ENCODE results near the gene KCNJ9. TPM values are rescaled to one million over a fixed set of nuclear protein-coding genes. Genes with fewer than 3 reads are reported as not detected.

KCNJ9 gene
- total RNA-seq, 1 donor from 2014 or later, result not detected

- Histone ChIP-seq H3K9me3 (ENCODE audit: insufficient read depth, low read depth, low read length) (no peaks in the 10 kb centered on the region), H3K79me2 (ENCODE audit: insufficient read depth, low read length) (no peaks in the 10 kb centered on the region), H3K27ac (ENCODE audit: low read depth, low read length) (no peak overlapping the region), H3K36me3 (ENCODE audit: insufficient read depth, low read length) (no peaks in the 10 kb centered on the region), H3K4me3 (ENCODE audit: insufficient read depth, low read depth, low read length) (no peak overlapping the region), H2AFZ (ENCODE audit: low read depth, low read length) (no peak overlapping the region), H3K4me1 (ENCODE audit: insufficient read depth, low read length) (peaks cover 5% of the 10 kb centered on the region), H3K4me2 (ENCODE audit: low read length) (peak overlapping the region; percentile 57), H3K27me3 (ENCODE audit: insufficient read depth, low read length) (peaks cover 25% of the 10 kb centered on the region), H3K9ac (ENCODE audit: low read length) (no peak overlapping the region), H4K20me1 (ENCODE audit: insufficient read depth, low read length) (no peaks in the 10 kb centered on the region)
- FAIRE-seq, result no peak
- Mint-ChIP-seq H3K27ac (ENCODE audit: unreplicated experiment) (no peak overlapping the region), H3K4me3 (ENCODE audit: unreplicated experiment) (peak overlapping the region; percentile 31), H3K9me3 (ENCODE audit: unreplicated experiment) (no peaks in the 10 kb centered on the region), H3K27me3 (ENCODE audit: low read depth, unreplicated experiment) (peaks cover 18% of the 10 kb centered on the region), H3K4me1 (ENCODE audit: low read depth, unreplicated experiment) (peaks cover 19% of the 10 kb centered on the region), H3K36me3 (ENCODE audit: low read depth, unreplicated experiment) (no peaks in the 10 kb centered on the region)
- peak; percentile 57 for TF ChIP-seq CTCF (IDR thresholded peaks at IDR 0.05; ENCODE audit: insufficient read depth, low read depth, low read length)
- no peak for TF ChIP-seq EZH2 (IDR thresholded peaks at IDR 0.05; ENCODE audit: insufficient read depth, low read length)
- DNase-seq (ENCODE audit: low read depth), result no peak
Observed at GRCh38 chr1:160046494-160047110, 34.7 kb upstream of the KCNJ9 start.

- Mint-ChIP-seq H3K4me1 (ENCODE audit: low read depth, unreplicated experiment) (peaks cover 19% of the 10 kb centered on the region), H3K36me3 (ENCODE audit: low read depth, unreplicated experiment) (no peaks in the 10 kb centered on the region), H3K27me3 (ENCODE audit: low read depth, unreplicated experiment) (peaks cover 26% of the 10 kb centered on the region), H3K9me3 (ENCODE audit: unreplicated experiment) (no peaks in the 10 kb centered on the region), H3K27ac (ENCODE audit: unreplicated experiment) (no peak overlapping the region), H3K4me3 (ENCODE audit: unreplicated experiment) (peak overlapping the region; percentile 31)
- Histone ChIP-seq H3K36me3 (ENCODE audit: insufficient read depth, low read length) (no peaks in the 10 kb centered on the region), H3K27ac (ENCODE audit: low read depth, low read length) (no peak overlapping the region), H2AFZ (ENCODE audit: low read depth, low read length) (no peak overlapping the region), H3K4me2 (ENCODE audit: low read length) (peak overlapping the region; percentile 57), H3K27me3 (ENCODE audit: insufficient read depth, low read length) (peaks cover 31% of the 10 kb centered on the region), H3K4me1 (ENCODE audit: insufficient read depth, low read length) (peaks cover 5% of the 10 kb centered on the region), H4K20me1 (ENCODE audit: insufficient read depth, low read length) (no peaks in the 10 kb centered on the region), H3K9ac (ENCODE audit: low read length) (no peak overlapping the region), H3K79me2 (ENCODE audit: insufficient read depth, low read length) (no peaks in the 10 kb centered on the region), H3K4me3 (ENCODE audit: insufficient read depth, low read depth, low read length) (no peak overlapping the region), H3K9me3 (ENCODE audit: insufficient read depth, low read depth, low read length) (no peaks in the 10 kb centered on the region)
- DNase-seq (ENCODE audit: low read depth) (no peak), FAIRE-seq (no peak)
- TF ChIP-seq EZH2 (IDR thresholded peaks at IDR 0.05; ENCODE audit: insufficient read depth, low read length) (no peak), CTCF (IDR thresholded peaks at IDR 0.05; ENCODE audit: insufficient read depth, low read depth, low read length) (no peak)
Observed at GRCh38 chr1:160047111-160047991, 34.0 kb upstream of the KCNJ9 start.

All from astrocyte (in vitro differentiated cells and primary cell).